Activated CD4-positive, alpha-beta T cell treated with anti-CD3 and anti-CD28 coated beads, Interleukin-2, amount 10 ng/mL, durations not matched to agents 7 days and 5 days (primary cell): ENCODE data around the gene NAA10. TPM values are rescaled to one million over a fixed set of nuclear protein-coding genes. Genes with fewer than 3 reads are reported as not detected.

ENCODE experiments used
- CTCF ChIA-PET: fragments of 350-600 bp; sonication (Branson Sonifier 250); formaldehyde crosslinking; loops from one replicate; lab custom pipeline; 2021; ENCODE audit warnings: antibody characterized with exemption; lab: Charles Lee
- POLR2A ChIA-PET: fragments of 350-600 bp; sonication (Branson Sonifier 250); formaldehyde crosslinking; loops from one replicate; lab custom pipeline; 2021; ENCODE audit warnings: antibody characterized with exemption; lab: Charles Lee
- DNase-seq: peaks from one replicate; pipeline ENCODE4 v3.0.0-alpha.2; 2020
- H3K27ac Mint-ChIP-seq: one replicate; pipeline ENCODE4 v1.8.0; 2021; ENCODE audit warnings: mild to moderate bottlenecking, moderate library complexity, mixed read lengths
- H3K27me3 Mint-ChIP-seq: one replicate; pipeline ENCODE4 v1.8.0; 2021; ENCODE audit warnings: mixed read lengths
- H3K36me3 Mint-ChIP-seq: one replicate; pipeline ENCODE4 v1.8.0; 2021; ENCODE audit warnings: low read depth, mixed read lengths
- H3K4me1 Mint-ChIP-seq: one replicate; pipeline ENCODE4 v1.8.0; 2021; ENCODE audit warnings: mixed read lengths
- H3K4me3 Mint-ChIP-seq: one replicate; pipeline ENCODE4 v1.8.0; 2021; ENCODE audit warnings: mild to moderate bottlenecking, moderate library complexity, mixed read lengths
- H3K9me3 Mint-ChIP-seq: one replicate; pipeline ENCODE4 v1.8.0; 2021; ENCODE audit warnings: mixed read lengths
- total RNA-seq, 2 experiments: library from RNA; stranded (reverse); gene quantifications; one replicate each; pipeline ENCODE4 v1.2.3, GENCODE V29; 2021

Gene NAA10
- total RNA-seq, 2 experiments from 2014 or later = 72.9 to 83.2 TPM

- Mint-ChIP-seq H3K4me1 (peaks cover 15% of the 10 kb centered on the region), H3K27ac (no peak overlapping the region), H3K9me3 (no peaks in the 10 kb centered on the region), H3K27me3 (no peaks in the 10 kb centered on the region), H3K36me3 (peaks cover 5% of the 10 kb centered on the region), H3K4me3 (no peak overlapping the region)
- no peak for DNase-seq
- POLR2A ChIA-PET = no interaction called here
- CTCF ChIA-PET = interaction anchor here (3.1 to 5.4 kb wide), 2 partner anchors 16 to 17 kb away, joined by 14 to 44 read pairs; partner anchors contain the start of gene ARHGAP4
Observed at GRCh38 chrX:153908219-153908860, 26.5 kb downstream of the NAA10 start.

DNA sequence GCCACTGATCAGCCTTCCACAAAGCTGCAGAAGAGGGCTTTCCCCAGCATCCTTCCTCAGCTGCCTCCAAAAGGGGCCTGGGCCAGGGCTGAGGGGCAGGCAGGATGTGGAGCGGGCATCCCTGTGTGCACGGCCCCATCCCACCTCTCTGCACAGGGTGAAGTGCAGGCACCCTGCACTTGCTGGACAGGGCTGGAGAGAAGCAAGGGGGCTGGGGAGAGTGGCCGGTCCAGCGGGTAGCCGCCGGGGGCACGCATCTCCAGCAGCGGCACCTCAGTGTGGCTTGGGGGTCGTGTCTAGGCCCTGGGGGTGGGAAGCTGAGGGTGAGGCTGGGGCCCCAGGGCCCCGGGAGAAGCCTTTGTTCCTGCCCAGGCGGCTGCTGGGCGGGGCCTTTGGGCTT is 27.4 kb downstream of the NAA10 start:
- Mint-ChIP-seq H3K27ac (no peak overlapping the region), H3K4me3 (no peak overlapping the region), H3K36me3 (peaks cover 5% of the 10 kb centered on the region), H3K4me1 (peaks cover 19% of the 10 kb centered on the region), H3K27me3 (no peaks in the 10 kb centered on the region), H3K9me3 (no peaks in the 10 kb centered on the region)
- ChIA-PET CTCF (interaction anchor here (1.0 to 3.1 kb wide), 4 partner anchors 18 to 284 kb away, joined by 3 to 14 read pairs (median 3); partner anchors contain the start of gene ARHGAP4), POLR2A (no interaction called here)
- no peak for DNase-seq

DNA sequence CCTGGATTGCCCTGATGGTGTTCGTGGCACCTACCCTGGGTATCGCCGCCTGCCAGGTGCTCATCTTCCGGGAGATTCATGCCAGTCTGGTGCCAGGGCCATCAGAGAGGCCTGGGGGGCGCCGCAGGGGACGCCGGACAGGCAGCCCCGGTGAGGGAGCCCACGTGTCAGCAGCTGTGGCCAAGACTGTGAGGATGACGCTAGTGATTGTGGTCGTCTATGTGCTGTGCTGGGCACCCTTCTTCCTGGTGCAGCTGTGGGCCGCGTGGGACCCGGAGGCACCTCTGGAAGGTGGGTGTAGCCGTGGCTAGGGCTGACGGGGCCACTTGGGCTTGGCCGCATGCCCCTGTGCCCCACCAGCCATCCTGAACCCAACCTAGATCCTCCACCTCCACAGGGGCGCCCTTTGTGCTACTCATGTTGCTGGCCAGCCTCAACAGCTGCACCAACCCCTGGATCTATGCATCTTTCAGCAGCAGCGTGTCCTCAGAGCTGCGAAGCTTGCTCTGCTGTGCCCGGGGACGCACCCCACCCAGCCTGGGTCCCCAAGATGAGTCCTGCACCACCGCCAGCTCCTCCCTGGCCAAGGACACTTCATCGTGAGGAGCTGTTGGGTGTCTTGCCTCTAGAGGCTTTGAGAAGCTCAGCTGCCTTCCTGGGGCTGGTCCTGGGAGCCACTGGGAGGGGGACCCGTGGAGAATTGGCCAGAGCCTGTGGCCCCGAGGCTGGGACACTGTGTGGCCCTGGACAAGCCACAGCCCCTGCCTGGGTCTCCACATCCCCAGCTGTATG is 28.5 kb downstream of the NAA10 start:
- no peak overlapping the region for H3K4me3 Mint-ChIP-seq
- no peak for DNase-seq
- no peaks in the 10 kb centered on the region for H3K27me3 Mint-ChIP-seq
- peak overlapping the region; percentile 25 for H3K27ac Mint-ChIP-seq
- peaks cover 22% of the 10 kb centered on the region for H3K4me1 Mint-ChIP-seq
- no peaks in the 10 kb centered on the region for H3K9me3 Mint-ChIP-seq
- CTCF ChIA-PET = interaction anchor here (1.0 to 3.1 kb wide), 6 partner anchors 12 to 283 kb away, joined by 3 to 14 read pairs (median 4); partner anchors contain the start of gene ARHGAP4
- POLR2A ChIA-PET = no interaction called here
- H3K36me3 Mint-ChIP-seq = peaks cover 5% of the 10 kb centered on the region

GRCh38 chrX:153905481-153906095 is 29.2 kb downstream of the NAA10 start:
- CTCF ChIA-PET = interaction anchor here (1.3 to 3.1 kb wide), 3 partner anchors 13 to 20 kb away, joined by 4 to 14 read pairs (median 4); partner anchors contain the start of gene ARHGAP4
- Mint-ChIP-seq H3K4me3 (no peak overlapping the region), H3K36me3 (peaks cover 5% of the 10 kb centered on the region), H3K27ac (no peak overlapping the region), H3K27me3 (no peaks in the 10 kb centered on the region), H3K9me3 (no peaks in the 10 kb centered on the region), H3K4me1 (peaks cover 30% of the 10 kb centered on the region)
- POLR2A ChIA-PET = no interaction called here
- no peak for DNase-seq

DNA sequence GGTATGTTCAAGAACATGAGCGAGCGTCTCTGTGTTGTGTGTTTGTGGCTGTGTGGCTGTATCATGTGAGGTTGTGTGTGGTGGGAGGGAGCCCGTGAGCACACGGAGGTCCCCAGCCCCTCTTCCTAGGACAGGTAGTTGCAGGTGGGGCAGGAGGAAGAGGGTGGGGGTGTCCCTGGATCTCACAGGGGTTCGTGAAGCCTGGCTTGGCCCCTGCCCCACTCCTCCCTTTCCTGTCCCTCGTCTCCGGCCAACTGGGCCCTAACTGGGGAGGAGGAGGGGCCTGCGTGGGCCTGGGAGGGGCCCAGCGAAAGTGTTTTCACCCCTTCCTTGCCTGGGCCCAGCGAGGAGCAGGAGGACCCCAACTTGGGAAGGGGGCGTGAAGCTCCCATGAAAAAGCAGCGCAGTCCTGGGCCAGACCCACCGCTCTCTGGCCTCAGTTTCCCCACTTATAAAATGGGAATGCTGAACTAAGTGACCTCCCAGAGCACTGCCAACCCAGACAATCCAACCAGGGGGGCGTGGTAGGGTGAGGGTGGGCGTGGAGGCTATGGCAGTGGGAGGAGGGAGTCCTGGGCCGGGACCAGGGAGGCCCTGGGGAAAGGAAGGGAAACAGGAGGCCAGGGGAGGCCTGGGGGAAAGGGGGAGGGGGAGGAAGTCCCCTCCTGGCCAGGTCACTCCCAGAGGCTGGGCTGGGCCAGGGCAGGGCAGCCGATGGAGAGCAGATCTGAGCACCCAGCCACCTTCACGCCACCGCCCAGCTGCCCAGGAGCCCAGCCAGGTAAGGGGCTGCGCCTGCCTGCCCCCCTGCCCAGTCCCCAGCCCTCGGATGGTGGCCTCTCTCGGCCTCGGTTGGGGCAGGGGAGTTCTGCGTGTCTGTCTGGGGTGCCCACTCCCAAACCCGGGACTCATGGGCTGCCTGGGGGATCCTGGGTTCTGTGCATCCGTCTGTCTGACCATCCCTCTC is 30.6 kb downstream of the NAA10 start, which contains the start of gene AVPR2:
Gene AVPR2, plus strand, starts transcription at position 683 of the 967 bp plus-strand sequence. CDS start 473 bp downstream, outside the sequence.
- no peaks in the 10 kb centered on the region for H3K9me3 Mint-ChIP-seq
- POLR2A ChIA-PET = no interaction called here

DNA sequence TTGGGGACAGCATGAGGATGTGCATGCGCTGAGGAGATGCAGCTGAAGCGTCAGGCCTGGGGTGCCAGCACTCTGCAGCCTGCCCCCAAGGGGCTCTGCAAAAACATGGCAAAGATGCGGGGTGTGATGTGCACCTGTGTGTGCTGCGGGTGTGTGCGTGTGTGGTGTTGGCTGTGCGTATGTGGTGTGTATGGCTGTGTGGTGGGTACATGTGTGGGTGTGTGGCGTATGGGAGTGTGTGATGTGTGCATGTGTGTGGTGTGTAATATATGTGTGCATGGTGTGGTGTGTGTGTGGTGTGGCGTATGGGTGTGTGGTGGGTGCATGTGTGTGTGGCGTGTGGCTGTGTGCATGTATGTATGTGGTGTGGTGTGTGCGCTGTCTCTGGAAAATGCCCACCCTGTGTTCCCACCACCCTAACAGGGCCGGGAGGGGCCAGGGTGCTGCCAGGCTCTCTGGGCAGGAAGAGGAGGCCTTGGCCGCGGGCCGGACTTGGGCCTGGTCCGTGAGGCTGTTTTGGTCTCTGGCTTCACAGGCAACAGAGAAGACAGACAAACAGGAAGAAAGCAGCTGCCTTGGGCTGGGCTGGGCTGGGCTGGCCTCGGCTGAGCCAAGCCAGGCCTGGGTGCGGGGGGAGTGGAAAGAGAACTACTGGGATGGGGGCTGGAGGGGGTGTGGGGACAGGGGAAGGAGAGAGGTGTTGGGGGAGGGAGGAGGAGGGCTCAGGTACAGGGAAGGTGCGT is 31.4 kb downstream of the NAA10 start:
- peak overlapping the region; percentile 37 for H3K4me3 Mint-ChIP-seq

More for the DNA sequence above, 30.6 kb downstream of the NAA10 start, which contains the start of gene AVPR2:
- Mint-ChIP-seq H3K36me3 (peaks cover 5% of the 10 kb centered on the region), H3K27me3 (no peaks in the 10 kb centered on the region), H3K4me1 (peaks cover 31% of the 10 kb centered on the region), H3K27ac (peak within 1 kb of the TSS; percentile 77), H3K4me3 (peak within 1 kb of the TSS; percentile 32)
- DNase-seq = no peak
- CTCF ChIA-PET = interaction anchor here (1.9 kb wide), 1 partner anchor 14 kb away, joined by 4 read pairs; no protein-coding TSS in a partner anchor

GRCh38 chrX:153902385-153902784 is 32.5 kb downstream of the NAA10 start:
- ChIA-PET POLR2A (no interaction called here), CTCF (no interaction called here)
- H3K9me3 Mint-ChIP-seq = no peaks in the 10 kb centered on the region
- peaks cover 8% of the 10 kb centered on the region for H3K27me3 Mint-ChIP-seq
- H3K27ac Mint-ChIP-seq = peak overlapping the region; percentile 31
- peaks cover 31% of the 10 kb centered on the region for H3K4me1 Mint-ChIP-seq
- no peak for DNase-seq
- no peak overlapping the region for H3K4me3 Mint-ChIP-seq
- H3K36me3 Mint-ChIP-seq = no peaks in the 10 kb centered on the region

More for the DNA sequence above, 31.4 kb downstream of the NAA10 start:
- Mint-ChIP-seq H3K36me3 (peaks cover 3% of the 10 kb centered on the region), H3K4me1 (peaks cover 31% of the 10 kb centered on the region), H3K27me3 (peaks cover 2% of the 10 kb centered on the region), H3K27ac (peak overlapping the region; percentile 77), H3K9me3 (no peaks in the 10 kb centered on the region)
- POLR2A ChIA-PET = no interaction called here
- CTCF ChIA-PET = no interaction called here
- no peak for DNase-seq

- peaks cover 31% of the 10 kb centered on the region for H3K4me1 Mint-ChIP-seq
- no peak overlapping the region for H3K27ac Mint-ChIP-seq
- POLR2A ChIA-PET = no interaction called here
Observed at GRCh38 chrX:153901753-153902140, 33.1 kb downstream of the NAA10 start.

DNA sequence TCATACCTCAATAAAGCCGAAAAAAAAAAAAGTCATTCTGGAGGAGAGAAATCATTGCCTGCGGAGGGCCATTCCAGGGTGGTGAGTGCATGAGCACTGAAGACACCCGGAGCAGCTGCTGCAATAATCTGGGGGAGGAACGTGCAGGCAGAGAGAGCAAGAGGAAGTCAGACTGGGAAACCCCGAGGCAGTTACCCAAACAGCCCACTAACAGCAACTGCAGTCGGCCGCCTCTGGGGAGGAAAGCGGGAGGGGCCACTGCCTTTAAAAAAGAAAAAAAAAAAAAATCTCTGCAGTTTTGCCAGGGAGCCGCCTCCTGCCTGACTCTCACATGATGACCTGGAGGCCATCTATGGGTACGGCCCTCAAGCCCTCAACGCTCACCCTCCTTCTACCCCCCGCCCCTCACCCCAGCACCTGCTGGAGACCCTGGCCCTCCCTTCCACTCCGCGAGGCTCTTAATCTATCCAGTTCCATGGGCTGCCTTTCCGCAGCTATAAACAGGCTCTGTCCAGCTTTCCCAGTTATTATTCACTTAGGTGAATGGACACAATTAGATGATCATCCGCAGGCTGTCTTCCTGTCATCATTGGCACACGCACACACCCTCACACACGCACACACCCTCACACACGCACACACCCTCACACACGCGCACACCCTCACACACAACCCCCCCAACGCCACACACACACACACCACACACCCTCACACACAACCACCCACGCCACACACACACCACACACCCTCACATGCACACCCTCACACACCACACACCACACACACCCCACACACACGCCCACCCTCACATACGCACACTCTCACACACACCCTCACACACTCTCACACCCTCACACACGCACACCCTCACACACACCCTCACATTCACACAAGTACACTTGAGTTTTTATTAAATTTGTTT is 33.7 kb downstream of the NAA10 start:
- Mint-ChIP-seq H3K36me3 (no peaks in the 10 kb centered on the region), H3K27me3 (peaks cover 8% of the 10 kb centered on the region), H3K9me3 (no peaks in the 10 kb centered on the region), H3K4me1 (peaks cover 31% of the 10 kb centered on the region), H3K4me3 (peak overlapping the region; percentile 44), H3K27ac (peak overlapping the region; percentile 79)
- ChIA-PET CTCF (interaction anchor here (0.6 to 1.3 kb wide), 3 partner anchors 11 to 207 kb away, joined by 3 to 4 read pairs (median 3); no protein-coding TSS in a partner anchor), POLR2A (no interaction called here)
- DNase-seq = peak; percentile 65

More at GRCh38 chrX:153901753-153902140, 33.1 kb downstream of the NAA10 start:
- peaks cover 8% of the 10 kb centered on the region for H3K27me3 Mint-ChIP-seq
- no peak overlapping the region for H3K4me3 Mint-ChIP-seq
- H3K36me3 Mint-ChIP-seq = no peaks in the 10 kb centered on the region
- CTCF ChIA-PET = no interaction called here
- no peak for DNase-seq
- H3K9me3 Mint-ChIP-seq = no peaks in the 10 kb centered on the region

- Mint-ChIP-seq H3K27ac (no peak overlapping the region), H3K36me3 (no peaks in the 10 kb centered on the region), H3K9me3 (no peaks in the 10 kb centered on the region), H3K27me3 (peaks cover 8% of the 10 kb centered on the region), H3K4me1 (peaks cover 17% of the 10 kb centered on the region), H3K4me3 (no peak overlapping the region)
- CTCF ChIA-PET = interaction anchor here (1.4 kb wide), 1 partner anchor 30 kb away, joined by 3 read pairs; no protein-coding TSS in a partner anchor
- DNase-seq = no peak
- POLR2A ChIA-PET = interaction anchor here (0.6 kb wide), 1 partner anchor 20 kb away, joined by 4 read pairs; no protein-coding TSS in a partner anchor
Observed at GRCh38 chrX:153897899-153898298, 36.9 kb downstream of the NAA10 start.
